Peyer's patch (tissue), 4 donors: ENCODE measurements around the gene PLA2G2D. TPM values are rescaled to one million over a fixed set of nuclear protein-coding genes. Genes with fewer than 3 reads are reported as not detected.
A peak's percentile ranks its signal among the peaks of the same experiment; 100 is the strongest.

Experiments used
- DNase-seq, 3 donors: peaks; one replicate each; pipeline ENCODE4 v3.0.0-alpha.2; 2017 to 2019
- H3K27ac ChIP-seq, 4 donors: fragments of 200-600 bp; sonication (generic); one replicate each; pipeline ENCODE4 v1.5.1; 2016 to 2019
- H3K27me3 ChIP-seq, 2 donors: fragments of 200-600 bp; sonication (generic); one replicate each; pipeline ENCODE4 v1.5.1; 2019
- H3K36me3 ChIP-seq, 3 donors: fragments of 200-600 bp; sonication (generic); one replicate each; pipeline ENCODE4 v1.5.1; 2016 to 2019
- H3K4me1 ChIP-seq, 4 donors: fragments of 200-600 bp; sonication (generic); one replicate each; pipeline ENCODE4 v1.5.1; 2016 to 2019
- H3K4me3 ChIP-seq, 4 donors: fragments of 200-600 bp; sonication (generic); 1 replicate in 3 of 4; 2 replicates in 1 of 4; pipeline ENCODE4 v1.5.1; 2016 to 2019; ENCODE audit warnings: mild to moderate bottlenecking in 1 of 4
- H3K9me3 ChIP-seq, 4 donors: fragments of 200-600 bp; sonication (generic); one replicate each; pipeline ENCODE4 v1.5.1; 2016 to 2019; ENCODE audit warnings: mild to moderate bottlenecking in 1 of 4
- CTCF ChIP-seq, 6 experiments: fragments of 450-650 bp in 4 of 6; fragments of 200-600 bp in 2 of 6; sonication (generic) in 1 of 6; IDR thresholded peaks; one replicate each; pipeline ENCODE4 v1.5.1; 2017 to 2019; ENCODE audit warnings: antibody characterized with exemption in 6 of 6, mild to moderate bottlenecking in 3 of 6, moderate library complexity in 1 of 6
- POLR2A ChIP-seq, 2 donors: fragments of 450-650 bp; IDR thresholded peaks; one replicate each; pipeline ENCODE4 v1.5.1; 2017; ENCODE audit warnings: antibody characterized with exemption in 2 of 2, mild to moderate bottlenecking in 2 of 2, moderate library complexity in 2 of 2
- total RNA-seq, 4 donors: library from RNA; depleted of rRNA; stranded (reverse); fragments of >200 nt; gene quantifications; one replicate each; pipeline ENCODE4 v1.1.0, GENCODE V29; 2016

The PLA2G2D gene
- total RNA-seq, 4 donors from 2014 or later, result 0.40 TPM; not detected in 3

GRCh38 chr1:20076223-20076622, 43.1 kb downstream of the PLA2G2D start:
- no peak for DNase-seq
- Histone ChIP-seq H3K36me3 (no peaks in the 10 kb centered on the region), H3K27ac (no peak overlapping the region), H3K4me1 (peaks cover 0 to 5% (median 0%) of the 10 kb centered on the region in 4 donors), H3K9me3 (no peaks in the 10 kb centered on the region), H3K27me3 (no peaks in the 10 kb centered on the region), H3K4me3 (no peak overlapping the region)
- TF ChIP-seq CTCF (IDR thresholded peaks at IDR 0.05) (no peak), POLR2A (IDR thresholded peaks at IDR 0.05) (no peak)

- no peak overlapping the region for H3K27ac ChIP-seq
- TF ChIP-seq POLR2A (IDR thresholded peaks at IDR 0.05) (no peak), CTCF (IDR thresholded peaks at IDR 0.05) (no peak)
- no peaks in the 10 kb centered on the region for H3K36me3 ChIP-seq
- no peak for DNase-seq
- no peaks in the 10 kb centered on the region for H3K9me3 ChIP-seq
- peaks cover 0 to 5% (median 0%) of the 10 kb centered on the region in 4 donors for H3K4me1 ChIP-seq
- no peak overlapping the region for H3K4me3 ChIP-seq
- H3K27me3 ChIP-seq, result no peaks in the 10 kb centered on the region
Measured at GRCh38 chr1:20075345-20075744, 44.0 kb downstream of the PLA2G2D start.

DNA sequence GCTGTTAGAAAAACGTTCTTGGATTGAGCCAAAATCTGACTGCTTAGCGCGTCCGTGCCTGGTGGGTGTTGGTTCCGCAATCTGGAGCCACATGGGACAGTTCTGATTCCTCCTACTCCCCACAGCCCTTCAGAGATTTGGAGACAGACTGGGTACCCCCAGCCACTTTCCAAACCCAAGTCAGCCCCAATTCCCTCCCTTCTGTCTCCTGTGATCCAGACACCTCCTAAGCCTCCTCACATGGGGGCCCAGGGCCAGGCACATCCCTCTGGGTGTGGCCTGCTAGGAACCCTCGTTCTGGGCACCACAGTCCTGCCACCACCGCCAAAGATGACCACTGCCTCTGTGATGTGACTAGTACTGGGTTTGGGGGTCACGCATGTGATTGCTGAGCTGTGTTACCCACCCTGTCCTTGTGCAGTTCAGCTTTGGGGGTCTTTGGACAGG, 44.6 kb downstream of the PLA2G2D start:
- Histone ChIP-seq H3K4me3 (no peak overlapping the region), H3K27ac (no peak overlapping the region), H3K4me1 (peaks cover 0 to 5% (median 0%) of the 10 kb centered on the region in 4 donors), H3K27me3 (no peaks in the 10 kb centered on the region), H3K36me3 (no peaks in the 10 kb centered on the region), H3K9me3 (no peaks in the 10 kb centered on the region)
- TF ChIP-seq CTCF (IDR thresholded peaks at IDR 0.05), result no peak
- TF ChIP-seq POLR2A (IDR thresholded peaks at IDR 0.05), result no peak
- DNase-seq, result no peak

DNA sequence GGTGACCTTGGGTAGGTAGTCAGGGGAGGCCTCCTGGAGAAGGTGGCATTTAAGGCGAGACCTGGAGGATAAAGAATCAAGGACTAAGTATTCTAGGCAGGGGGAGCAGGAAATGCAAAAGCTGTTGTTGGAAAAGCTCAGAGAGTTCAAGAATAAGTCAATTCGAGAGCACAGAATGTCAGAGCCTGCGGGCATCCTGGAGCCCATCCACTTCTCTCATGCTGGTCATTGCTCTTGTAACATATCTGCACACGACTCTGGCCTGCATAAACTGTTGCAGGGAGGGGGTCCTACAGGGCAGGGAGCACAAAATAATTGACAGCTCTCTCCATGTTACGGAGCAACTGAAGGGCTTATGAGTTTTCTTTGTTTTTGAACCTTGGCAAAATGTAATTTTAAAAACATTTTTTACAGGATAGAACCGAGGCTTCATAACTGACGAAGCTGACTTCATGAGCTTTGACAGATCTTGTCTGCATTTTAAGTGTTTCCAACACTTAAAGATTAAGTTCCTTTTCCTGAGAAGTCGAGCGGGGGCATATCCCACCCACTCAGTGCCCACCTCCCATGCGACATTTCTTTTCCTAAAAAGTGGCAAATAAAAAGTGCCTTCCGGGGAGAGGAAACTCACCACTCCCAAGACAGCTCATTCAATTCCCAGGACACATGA, 45.1 kb downstream of the PLA2G2D start:
- TF ChIP-seq CTCF (IDR thresholded peaks at IDR 0.05) (no peak), POLR2A (IDR thresholded peaks at IDR 0.05) (no peak)
- no peaks in the 10 kb centered on the region for H3K9me3 ChIP-seq
- no peaks in the 10 kb centered on the region for H3K36me3 ChIP-seq
- peaks cover 0 to 5% (median 0%) of the 10 kb centered on the region in 4 donors for H3K4me1 ChIP-seq
- no peak overlapping the region for H3K4me3 ChIP-seq
- no peak for DNase-seq
- no peak overlapping the region for H3K27ac ChIP-seq
- H3K27me3 ChIP-seq, result no peaks in the 10 kb centered on the region

DNA sequence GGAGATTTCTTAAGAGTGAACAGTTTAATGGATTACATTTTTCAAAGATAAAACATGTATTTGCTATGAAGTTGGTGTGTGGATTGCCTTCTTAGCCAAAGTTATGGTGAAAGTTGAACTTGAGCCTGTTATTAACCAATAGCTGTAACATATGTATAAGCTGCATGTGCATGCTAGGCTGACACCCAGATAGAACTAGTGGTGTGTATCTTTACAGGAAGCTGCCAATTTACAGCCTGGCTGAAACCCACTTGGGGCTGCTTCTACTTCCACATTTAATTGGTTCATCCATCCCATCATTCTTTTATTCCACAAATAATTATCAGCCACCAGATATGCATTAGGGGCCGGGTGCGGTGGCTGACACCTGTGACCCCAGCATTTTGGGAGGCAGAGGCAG, 46.1 kb downstream of the PLA2G2D start:
- TF ChIP-seq POLR2A (IDR thresholded peaks at IDR 0.05) (no peak), CTCF (IDR thresholded peaks at IDR 0.05) (no peak)
- Histone ChIP-seq H3K9me3 (no peaks in the 10 kb centered on the region), H3K4me1 (peaks cover 0 to 5% (median 0%) of the 10 kb centered on the region in 4 donors), H3K4me3 (no peak overlapping the region), H3K36me3 (no peaks in the 10 kb centered on the region), H3K27ac (no peak overlapping the region), H3K27me3 (no peaks in the 10 kb centered on the region)
- DNase-seq, result peak in 1 of 3 donors; percentile 31
